NCI-H526 (cell line): ENCODE data around the gene AGBL1.

Source experiments
- DNase-seq, 2 experiments: peaks; one replicate each; lab custom pipeline; 2025; lab: John Stamatoyannopoulos, UW

AGBL1 gene

GRCh38 chr15:86829245-86829644, 749.6 kb downstream of the AGBL1 start:
- no peak for DNase-seq

GRCh38 chr15:86830304-86830703, 750.6 kb downstream of the AGBL1 start:
- no peak for DNase-seq

DNA sequence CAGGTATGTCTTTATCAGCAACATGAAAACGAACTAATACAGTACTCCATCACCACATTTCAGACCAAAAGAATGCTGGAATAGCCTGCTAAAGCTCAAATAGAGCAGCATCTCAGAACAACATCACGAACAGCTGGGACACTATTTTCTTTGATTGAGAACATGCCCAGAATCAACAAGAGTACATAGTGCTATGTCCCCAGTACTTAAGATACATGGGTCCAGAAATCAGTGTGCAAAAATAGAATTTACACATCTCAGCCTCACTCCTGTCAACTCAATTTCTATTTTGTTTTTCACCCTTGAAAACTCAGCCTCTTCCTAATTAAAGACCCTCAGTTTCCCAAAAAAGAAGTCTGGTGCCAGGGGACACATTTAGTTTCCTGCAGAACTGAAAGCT, 753.9 kb downstream of the AGBL1 start:
- DNase-seq = no peak

GRCh38 chr15:86834115-86834863, 754.6 kb downstream of the AGBL1 start:
- DNase-seq = no peak

DNA sequence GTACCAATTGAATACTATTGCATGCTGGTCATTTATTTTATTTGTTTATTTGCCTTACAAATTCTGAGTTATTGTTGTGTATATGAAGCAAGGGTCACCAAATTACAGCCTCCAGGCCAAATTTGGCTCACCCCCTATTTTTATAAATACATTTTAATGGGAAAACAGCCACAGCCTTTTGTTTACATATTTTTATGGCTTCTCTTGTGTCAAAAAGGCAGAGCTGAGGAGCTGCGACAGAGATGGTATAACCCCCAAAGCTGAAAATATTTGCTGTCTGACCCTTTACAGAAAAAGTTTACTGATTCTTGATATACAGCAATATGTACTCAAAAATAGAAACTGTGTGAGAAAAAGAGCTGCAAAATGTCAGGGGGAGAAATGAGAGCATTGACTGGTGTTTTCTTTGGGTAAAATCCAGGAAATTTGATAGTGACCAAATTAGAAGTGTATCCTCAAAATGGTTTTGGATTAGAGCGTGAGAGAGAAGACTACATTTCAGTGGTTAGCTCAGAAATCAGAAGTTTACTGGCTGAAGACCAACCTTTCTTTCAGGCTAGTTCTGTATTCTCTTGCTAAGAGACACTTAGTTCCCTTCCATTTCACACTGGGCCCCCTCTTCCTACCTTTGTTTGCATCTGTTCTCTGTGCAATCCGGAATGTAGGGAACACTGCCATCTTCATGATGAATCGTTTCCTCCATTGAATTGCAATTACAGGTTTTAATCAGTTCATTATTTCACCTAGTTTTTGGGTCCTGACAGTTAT, 757.8 kb downstream of the AGBL1 start:
- DNase-seq = no peak

DNA sequence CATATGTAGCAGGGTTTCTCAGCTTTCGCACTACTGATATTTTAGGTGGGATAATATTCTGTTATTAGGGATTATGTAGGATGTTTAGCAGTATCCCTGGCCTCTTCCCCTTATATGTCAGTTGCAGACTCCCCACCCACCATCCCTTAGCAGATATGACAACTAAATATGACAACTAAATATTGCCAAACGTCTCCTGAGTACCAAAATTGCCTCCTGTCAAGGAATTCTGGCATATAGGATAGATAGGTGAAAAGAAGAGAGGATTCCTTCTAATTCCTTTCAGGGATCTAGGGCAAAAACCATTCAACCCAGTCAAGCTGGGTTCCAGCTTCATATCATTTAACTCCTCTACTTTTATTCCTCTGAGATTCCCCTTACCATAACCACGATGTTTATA, 759.8 kb downstream of the AGBL1 start:
- DNase-seq = no peak

DNA sequence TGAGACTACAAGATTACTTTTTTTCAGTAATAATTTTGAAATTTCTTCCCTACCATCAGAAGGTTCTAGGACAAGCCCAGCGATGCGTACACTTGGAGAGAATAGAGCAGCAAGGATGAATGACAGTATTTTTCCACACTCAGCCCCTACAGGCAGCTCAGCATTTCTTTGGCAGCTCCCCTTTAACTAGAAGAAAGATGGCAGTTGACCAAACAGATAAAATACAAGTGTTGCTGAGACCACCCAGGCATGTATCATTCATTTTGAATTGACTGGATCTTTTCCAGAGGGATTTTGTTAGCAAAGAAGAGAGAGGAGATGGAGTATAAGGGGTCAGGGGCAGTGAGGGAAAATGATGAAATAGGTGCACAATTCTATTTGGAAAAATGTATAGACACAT, 761.3 kb downstream of the AGBL1 start:
- DNase-seq = no peak

GRCh38 chr15:86842199-86842598, 762.5 kb downstream of the AGBL1 start:
- DNase-seq = no peak

DNA sequence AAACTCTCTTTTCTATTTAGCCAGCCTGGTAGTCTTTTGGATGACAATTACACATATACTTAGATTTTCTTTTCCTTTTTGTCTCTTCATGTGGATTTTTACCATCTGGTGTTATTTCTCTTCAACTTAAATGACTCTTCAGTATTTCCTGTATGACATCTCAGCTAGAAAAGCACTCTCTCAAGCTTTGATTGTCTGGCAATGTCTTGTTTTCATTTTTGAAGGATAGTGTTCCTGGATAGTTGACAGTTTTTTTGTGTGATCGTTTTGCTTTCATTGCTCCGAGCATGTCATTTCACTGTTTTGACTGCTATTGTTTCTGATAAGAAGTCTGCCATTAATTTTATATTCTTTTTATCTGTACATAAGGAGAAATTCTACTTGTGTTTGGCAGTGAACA, 766.4 kb downstream of the AGBL1 start:
- DNase-seq = no peak

DNA sequence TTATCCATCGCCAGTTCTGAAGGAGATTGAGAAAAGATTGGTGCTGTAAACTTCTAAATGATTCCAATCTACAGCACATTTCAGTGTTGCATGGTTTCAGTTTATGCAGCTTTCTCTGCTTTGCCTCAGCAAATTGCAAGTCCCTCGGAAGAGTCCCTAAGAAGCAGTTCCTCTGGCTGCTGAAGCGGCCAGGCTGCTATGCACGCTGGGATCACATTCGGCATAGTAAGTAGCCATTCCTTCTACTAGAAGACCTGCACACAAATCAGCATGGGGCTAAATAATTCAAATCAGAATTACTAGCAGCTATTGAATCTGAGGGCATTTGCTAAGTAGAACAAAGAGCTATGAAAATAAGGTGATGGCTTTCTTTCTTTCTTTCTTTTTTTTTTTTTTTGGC, 769.5 kb downstream of the AGBL1 start:
- DNase-seq = no peak

DNA sequence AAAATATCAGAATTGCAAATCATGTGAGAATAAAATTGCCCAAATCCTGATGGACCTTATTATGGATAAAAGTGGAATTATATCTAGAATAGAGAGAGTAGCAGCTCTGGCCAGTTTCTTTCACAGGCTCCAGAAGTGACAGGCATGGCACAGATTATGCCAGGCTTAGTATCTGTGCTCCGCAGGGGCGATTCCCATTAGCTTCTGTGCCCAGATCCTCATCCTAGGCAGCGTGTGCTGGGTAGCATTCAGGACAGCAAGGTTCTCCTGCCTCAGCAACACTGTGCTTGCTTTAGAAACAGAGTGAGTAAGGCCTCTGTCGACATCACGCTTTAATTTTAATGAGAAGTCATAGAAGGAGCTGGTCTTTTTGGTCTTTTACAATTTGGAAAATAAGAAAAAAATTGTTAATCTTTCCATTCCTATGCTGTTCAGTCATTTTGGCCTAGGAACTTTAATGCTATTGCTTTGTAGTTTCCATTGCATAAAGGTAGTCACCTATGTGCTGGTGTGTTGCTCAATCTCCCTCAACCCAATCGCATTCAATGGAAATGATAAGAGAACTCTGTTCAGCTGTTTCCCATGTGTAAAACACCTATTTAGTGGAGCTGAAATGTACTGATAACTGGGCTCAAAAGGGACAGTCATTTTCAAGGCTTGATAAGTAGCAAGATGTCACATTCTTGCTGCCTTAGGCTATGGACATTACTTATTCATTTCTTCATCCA, 770.1 kb downstream of the AGBL1 start:
- no peak for DNase-seq

- DNase-seq = no peak
These were observed 771.3 kb downstream of the AGBL1 start for GRCh38 chr15:86850939-86851338.

DNA sequence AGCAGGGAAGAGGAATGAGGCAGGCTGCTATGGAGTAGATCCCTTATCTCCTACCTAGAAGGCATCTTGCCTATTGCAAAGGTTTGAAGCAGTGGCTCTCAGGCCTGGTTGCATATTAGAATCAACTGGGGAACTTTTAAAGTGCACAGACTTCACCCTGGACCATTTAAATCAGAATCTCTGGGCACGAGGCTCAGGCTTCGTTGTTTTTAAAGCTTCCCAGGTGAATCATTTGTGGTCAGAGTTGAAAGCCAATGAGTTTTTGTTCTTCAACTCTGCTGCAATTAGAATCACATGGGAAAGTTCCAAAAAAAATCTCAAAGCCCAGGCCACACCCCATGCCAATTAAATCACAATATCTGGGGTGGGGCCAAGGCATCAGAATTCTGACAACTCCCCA, 773.1 kb downstream of the AGBL1 start:
- DNase-seq = no peak

- DNase-seq = no peak
These were observed 774.5 kb downstream of the AGBL1 start for GRCh38 chr15:86854176-86854575.

DNA sequence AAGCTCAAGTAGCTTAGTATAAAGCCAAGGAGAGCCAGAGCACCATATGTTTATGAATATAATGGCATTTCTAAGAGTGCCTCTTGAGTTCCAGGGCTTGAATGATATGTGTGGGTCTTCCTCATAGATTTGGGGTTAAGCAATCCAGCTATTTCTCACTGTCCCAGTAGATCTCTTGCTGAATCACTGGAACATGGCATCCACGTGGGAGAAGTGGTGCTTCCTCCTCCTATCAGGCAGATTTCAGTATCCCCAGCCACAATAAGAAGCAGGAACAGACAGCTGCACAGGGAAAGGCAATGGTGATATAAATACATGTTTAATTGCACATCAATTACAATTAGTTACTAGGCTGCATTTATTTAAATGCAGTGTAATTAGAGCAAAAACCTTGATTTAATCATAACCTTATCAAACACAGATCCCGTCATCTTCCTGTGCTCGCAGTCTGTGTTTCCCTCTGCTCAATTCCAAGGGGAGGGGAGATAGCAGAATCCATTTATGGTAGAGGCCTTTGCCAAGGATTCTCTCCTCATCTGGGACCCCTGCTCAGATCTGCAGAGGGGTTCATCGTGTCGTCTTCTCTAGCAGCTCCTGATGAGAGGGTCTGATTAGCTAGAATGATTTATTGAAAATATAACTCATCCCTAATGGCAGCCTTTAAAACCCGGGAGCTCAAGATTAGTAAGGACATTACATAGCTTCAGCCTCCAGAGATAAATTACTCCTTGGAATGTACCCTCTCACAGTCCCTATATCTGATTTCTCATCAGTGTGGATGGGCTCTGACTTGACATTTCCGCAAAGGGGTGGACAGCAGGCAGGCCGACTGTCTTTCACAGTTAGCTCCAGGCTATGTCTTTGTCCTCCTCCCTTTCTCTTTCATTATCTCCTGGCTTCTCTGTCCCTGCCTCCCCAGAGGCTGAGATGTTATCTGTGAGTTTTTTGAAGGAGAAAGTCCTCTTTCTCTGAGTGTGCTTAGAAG, 775.9 kb downstream of the AGBL1 start:
- no peak for DNase-seq

- no peak for DNase-seq
These were observed 778.0 kb downstream of the AGBL1 start for GRCh38 chr15:86857701-86858100.

DNA sequence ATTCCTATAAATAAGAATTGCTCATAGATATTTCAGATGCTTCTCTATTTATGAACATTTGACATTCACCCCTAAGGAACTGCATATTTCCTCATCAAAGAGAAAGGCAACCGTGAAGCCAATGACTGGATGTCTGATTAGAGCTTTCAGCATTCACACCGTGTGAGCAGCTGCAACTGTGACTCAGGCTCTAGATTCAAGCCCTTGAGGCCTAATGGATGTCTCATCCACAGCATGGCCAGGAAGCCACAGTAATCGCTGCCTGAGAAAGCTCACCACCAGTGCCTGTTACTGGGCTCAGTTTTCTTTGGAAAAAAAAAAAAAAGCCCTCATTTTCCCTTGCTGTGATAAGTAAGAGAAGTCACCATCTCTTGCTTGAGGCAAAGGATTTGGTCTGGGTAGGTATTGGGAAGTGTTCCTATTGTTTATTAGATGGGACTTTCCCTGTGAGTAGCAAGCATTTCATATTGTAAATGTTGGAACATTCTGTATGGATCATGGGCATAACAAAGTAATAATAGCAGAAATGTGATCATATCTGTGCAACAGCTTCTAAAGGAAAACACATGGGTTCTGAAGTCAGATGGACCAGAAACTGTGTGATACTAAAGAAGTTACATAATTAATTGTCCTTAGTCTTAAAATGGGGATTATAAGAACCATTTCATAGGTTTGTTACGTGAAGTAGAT, 783.7 kb downstream of the AGBL1 start:
- DNase-seq = no peak

- no peak for DNase-seq
These were observed 786.2 kb downstream of the AGBL1 start for GRCh38 chr15:86865920-86866319.

DNA sequence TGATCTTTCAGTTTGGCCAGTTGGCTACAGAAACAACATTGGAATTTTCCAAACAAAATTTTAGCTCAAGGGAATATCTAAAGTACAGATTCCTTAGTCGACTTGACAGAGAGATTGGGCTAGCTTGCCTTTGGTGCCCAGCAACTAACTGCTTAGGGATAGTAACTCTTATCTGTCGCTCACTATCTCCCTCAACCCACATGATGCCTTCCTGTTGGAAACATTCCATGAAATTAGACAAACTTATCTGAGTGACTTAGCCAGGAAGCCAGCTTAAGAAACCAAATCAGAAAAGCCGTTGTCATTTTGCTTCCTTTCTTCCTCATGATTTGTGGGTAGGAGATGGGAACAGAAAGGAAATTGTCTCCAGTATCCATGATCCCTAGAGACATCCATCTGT, 791.2 kb downstream of the AGBL1 start:
- DNase-seq = no peak

DNA sequence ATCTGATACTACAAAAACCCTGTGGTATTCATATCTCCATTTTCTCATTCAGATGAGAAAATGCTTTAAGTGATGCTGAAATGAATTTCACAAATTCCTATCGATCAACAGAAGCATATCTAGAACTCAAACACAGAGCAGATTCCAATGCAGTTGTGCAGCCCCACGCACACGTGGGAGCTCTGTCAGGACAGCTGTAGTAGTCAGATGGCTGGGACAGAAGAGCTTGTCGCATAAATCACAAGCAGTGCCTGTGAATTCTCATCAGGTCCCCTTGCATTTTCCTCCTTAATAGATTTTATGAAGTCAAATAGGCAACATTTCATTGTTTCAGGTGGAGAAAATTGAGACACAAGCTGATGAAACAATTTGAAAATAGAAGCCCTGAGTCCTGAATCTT, 792.3 kb downstream of the AGBL1 start:
- no peak for DNase-seq

GRCh38 chr15:86872782-86873181, 793.1 kb downstream of the AGBL1 start:
- no peak for DNase-seq
